SK-N-SH treated with all-trans-retinoic acid at 6 μM for 48 hours (cell line): ENCODE data around the gene ZBTB16.

ENCODE experiments used
- ARNTL ChIP-seq: fragments of 450-650 bp; formaldehyde crosslinking; IDR thresholded peaks from 2 replicates; pipeline ENCODE4 v1.5.0; 2020; ENCODE audit warnings: low read depth, mild to moderate bottlenecking, moderate library complexity, borderline replicate concordance
- BACH2 ChIP-seq: fragments of 250-450 bp; sonication (Bioruptor Pico); IDR thresholded peaks from 2 replicates; pipeline ENCODE4 v1.9.0; 2021; ENCODE audit warnings: mild to moderate bottlenecking, borderline replicate concordance
- ISL1 ChIP-seq: fragments of 250-450 bp; sonication (Bioruptor Pico); IDR thresholded peaks from 2 replicates; pipeline ENCODE4 v2.1.2; 2022; ENCODE audit warnings: mild to moderate bottlenecking, moderate library complexity
- RARB ChIP-seq: fragments of 250-450 bp; sonication (Bioruptor Pico); IDR thresholded peaks from 2 replicates; pipeline ENCODE4 v1.8.0; 2021; ENCODE audit warnings: mild to moderate bottlenecking, moderate library complexity
- ZFP3 ChIP-seq: fragments of 250-450 bp; sonication (Bioruptor Pico); IDR thresholded peaks from 2 replicates; pipeline ENCODE4 v1.5.0; 2020; ENCODE audit warnings: mild to moderate bottlenecking, moderate library complexity
- TF ChIP-seq, protein P1 (sequence below): fragments of 250-450 bp; sonication (Bioruptor Pico); IDR thresholded peaks from 2 replicates; pipeline ENCODE4 v1.8.0; 2021; ENCODE audit warnings: low read depth, mild to moderate bottlenecking, moderate library complexity, borderline replicate concordance

DNA sequence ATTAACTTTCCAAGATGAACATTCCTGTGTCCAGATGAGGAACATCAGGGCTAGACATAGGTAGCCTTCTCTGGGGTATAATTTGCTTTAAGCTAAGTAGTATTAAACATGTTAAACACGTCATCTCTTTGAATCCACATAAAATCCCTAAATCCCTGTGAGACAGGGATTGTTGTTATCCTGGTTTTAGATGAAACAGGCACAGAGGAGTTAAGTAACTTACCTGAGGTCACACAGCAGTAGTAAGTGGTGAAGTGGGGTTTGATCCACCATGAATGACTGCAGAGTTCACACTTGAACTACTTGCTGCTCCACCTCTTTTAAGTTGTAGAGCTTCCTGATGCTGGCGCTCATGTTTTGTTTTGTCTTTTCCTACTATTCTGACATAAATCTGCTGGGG, 154.1 kb downstream of the ZBTB16 start:
- no peak for TF ChIP-seq BACH2 (CRISPR knock-in tag)
- no peak for TF ChIP-seq ZFP3
- TF ChIP-seq RARB = no peak
- TF ChIP-seq, protein P1, sequence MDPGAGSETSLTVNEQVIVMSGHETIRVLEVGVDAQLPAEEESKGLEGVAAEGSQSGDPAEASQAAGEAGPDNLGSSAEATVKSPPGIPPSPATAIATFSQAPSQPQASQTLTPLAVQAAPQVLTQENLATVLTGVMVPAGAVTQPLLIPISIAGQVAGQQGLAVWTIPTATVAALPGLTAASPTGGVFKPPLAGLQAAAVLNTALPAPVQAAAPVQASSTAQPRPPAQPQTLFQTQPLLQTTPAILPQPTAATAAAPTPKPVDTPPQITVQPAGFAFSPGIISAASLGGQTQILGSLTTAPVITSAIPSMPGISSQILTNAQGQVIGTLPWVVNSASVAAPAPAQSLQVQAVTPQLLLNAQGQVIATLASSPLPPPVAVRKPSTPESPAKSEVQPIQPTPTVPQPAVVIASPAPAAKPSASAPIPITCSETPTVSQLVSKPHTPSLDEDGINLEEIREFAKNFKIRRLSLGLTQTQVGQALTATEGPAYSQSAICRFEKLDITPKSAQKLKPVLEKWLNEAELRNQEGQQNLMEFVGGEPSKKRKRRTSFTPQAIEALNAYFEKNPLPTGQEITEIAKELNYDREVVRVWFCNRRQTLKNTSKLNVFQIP = no peak
- no peak for TF ChIP-seq ARNTL (CRISPR knock-in tag)
- no peak for TF ChIP-seq ISL1 (CRISPR knock-in tag)
